ENCODE measurements around the gene LOC101059915.

The LOC101059915 gene

DNA sequence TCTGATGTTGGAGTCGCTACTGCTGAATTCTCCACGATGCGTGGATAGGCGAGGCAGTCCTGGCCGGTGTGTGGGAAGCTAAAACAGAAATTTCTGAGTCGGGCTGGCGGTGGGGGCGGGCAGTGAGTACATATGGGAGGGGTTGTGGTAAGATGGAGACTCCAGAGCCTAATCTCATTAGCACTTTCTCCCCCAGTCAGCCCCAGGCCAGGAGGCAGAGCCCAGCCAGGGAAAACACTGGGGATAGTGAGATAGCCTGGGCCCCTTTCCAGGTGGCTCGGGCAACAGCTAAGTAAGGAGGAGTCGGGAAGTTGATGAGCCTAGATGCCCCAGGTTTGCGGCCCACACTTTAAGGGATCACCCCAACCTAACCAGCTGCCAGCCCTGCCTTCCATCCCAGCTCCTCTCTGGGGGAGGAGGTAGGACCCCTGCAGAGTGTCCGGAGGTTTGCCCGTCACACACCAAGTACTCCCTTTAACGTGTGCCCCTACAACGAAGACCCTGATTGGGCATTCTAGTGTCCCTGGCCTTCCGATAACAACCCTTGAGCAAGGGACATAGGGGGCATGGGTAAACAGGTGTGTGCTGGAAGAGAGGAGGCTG lies 2.4 kb upstream of the LOC101059915 start:
- Histone ChIP-seq H3K4me3 (ENCODE audit: low read depth, low read length) (no peak overlapping the region), H2AFZ (no peak overlapping the region), H3K9ac (no peak overlapping the region), H3K4me2 (ENCODE audit: low read length) (no peak overlapping the region), H3K4me1 (no peaks in the 10 kb centered on the region), H3K79me2 (no peaks in the 10 kb centered on the region), H3K27me3 (ENCODE audit: control insufficient read depth, insufficient read depth, low read length) (no peaks in the 10 kb centered on the region), H3K9me3 (ENCODE audit: control insufficient read depth, low read length) (no peaks in the 10 kb centered on the region), H3K36me3 (ENCODE audit: control insufficient read depth, insufficient read depth, low read length) (no peaks in the 10 kb centered on the region), H3K27ac (no peak overlapping the region)
- TF ChIP-seq, protein P1, sequence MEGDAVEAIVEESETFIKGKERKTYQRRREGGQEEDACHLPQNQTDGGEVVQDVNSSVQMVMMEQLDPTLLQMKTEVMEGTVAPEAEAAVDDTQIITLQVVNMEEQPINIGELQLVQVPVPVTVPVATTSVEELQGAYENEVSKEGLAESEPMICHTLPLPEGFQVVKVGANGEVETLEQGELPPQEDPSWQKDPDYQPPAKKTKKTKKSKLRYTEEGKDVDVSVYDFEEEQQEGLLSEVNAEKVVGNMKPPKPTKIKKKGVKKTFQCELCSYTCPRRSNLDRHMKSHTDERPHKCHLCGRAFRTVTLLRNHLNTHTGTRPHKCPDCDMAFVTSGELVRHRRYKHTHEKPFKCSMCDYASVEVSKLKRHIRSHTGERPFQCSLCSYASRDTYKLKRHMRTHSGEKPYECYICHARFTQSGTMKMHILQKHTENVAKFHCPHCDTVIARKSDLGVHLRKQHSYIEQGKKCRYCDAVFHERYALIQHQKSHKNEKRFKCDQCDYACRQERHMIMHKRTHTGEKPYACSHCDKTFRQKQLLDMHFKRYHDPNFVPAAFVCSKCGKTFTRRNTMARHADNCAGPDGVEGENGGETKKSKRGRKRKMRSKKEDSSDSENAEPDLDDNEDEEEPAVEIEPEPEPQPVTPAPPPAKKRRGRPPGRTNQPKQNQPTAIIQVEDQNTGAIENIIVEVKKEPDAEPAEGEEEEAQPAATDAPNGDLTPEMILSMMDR (IDR thresholded peaks at IDR 0.05), result no peak

DNA sequence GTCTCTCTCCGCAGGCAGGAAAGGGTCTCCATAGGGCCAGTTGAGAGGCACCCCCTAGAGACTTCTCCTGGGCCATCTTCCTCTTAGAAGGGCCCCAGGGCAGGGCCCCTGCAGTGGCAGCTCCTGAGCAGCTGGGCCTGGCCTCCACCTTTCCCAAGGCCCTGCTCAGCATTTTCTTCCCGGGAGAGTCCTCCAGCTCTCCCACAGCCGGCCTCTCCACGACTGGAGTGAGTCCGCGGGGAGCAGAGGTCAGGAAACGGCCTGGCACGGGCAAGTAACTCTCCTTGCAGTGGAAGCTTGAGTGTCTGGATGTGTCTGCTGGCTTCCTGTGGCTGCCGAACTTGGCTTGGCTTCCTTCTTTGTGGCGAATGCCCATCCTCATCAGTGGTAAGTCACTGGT lies 1.6 kb upstream of the LOC101059915 start:
- H3K9me3 ChIP-seq (ENCODE audit: control insufficient read depth, low read length), result no peaks in the 10 kb centered on the region
- H3K4me3 ChIP-seq (ENCODE audit: low read depth, low read length), result no peak overlapping the region
- no peak overlapping the region for H3K27ac ChIP-seq
- H3K9ac ChIP-seq, result no peak overlapping the region
- TF ChIP-seq, protein P1 (IDR thresholded peaks at IDR 0.05), result no peak
- no peaks in the 10 kb centered on the region for H3K36me3 ChIP-seq (ENCODE audit: control insufficient read depth, insufficient read depth, low read length)
- no peaks in the 10 kb centered on the region for H3K4me1 ChIP-seq
- no peaks in the 10 kb centered on the region for H3K27me3 ChIP-seq (ENCODE audit: control insufficient read depth, insufficient read depth, low read length)
- no peaks in the 10 kb centered on the region for H3K79me2 ChIP-seq
- H3K4me2 ChIP-seq (ENCODE audit: low read length), result no peak overlapping the region
- H2AFZ ChIP-seq, result no peak overlapping the region

DNA sequence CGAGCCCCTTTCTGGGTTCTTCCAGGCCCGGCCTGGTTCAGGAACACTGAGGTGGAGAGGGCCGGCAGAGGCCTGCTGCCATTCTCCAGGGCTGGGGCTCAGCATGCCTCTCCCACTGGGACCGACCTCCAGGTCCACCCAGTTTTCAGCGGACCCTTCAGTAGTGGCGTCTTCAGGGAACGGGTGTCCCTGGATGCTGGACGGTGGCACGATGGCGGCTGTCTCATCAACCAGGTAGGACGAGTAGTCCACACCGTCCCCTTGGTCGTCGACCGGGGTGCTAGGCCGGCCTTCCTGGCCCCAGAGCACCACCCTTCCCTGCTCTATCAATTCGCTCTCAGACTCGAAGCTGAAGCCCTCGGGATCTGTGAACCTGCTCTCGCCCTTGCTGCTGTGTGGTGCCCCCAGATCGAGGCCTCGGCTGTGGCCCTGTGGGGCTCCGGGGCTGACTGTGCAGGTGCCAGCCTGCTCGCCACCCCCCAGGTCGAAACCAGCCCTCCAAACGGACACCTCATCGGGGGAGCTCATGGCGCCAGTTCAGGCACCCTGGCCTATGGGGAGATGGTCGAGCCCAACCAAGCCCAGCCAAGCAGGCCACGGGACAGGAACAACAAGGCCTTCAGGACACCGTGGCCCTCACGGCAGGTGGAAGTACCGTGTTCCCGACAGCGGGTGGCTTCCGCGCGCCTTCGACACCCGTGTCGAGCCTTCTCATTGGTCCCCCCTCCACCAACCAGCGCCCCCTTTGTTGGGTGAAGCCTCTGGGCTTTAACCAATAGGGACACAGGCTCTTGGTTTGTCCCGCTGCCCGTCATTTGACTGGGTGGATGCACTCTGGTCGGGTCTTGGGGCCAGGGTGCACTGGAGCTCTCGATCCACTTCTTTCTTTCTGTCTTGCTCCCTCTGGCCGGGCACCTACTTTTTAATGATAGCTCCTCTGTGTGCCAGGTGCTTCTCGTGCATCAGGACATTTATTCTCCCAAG lies 814 bp upstream of the LOC101059915 start:
- Histone ChIP-seq H3K27ac (no peak overlapping the region), H3K4me1 (no peaks in the 10 kb centered on the region)

DNA sequence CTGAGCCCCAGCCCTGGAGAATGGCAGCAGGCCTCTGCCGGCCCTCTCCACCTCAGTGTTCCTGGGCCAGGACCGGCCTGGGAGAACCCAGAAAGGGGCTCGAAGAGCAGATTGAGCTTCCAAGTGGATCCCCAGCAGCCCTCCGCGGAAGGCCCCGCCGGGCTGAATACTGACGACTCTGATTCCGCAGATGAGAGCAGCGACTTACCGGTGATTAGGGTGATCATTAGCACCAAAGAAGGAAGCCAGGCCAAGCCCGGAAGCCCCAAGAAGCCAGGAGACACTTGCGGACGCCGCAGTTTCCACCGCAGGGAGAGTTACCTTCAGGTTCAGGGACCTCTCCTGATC lies 876 bp downstream of the LOC101059915 start:
- Histone ChIP-seq H3K36me3 (ENCODE audit: control insufficient read depth, insufficient read depth, low read length) (no peaks in the 10 kb centered on the region), H3K9ac (no peak overlapping the region), H3K4me3 (ENCODE audit: low read depth, low read length) (no peak overlapping the region), H2AFZ (no peak overlapping the region), H3K4me1 (no peaks in the 10 kb centered on the region), H3K9me3 (ENCODE audit: control insufficient read depth, low read length) (no peaks in the 10 kb centered on the region), H3K27me3 (ENCODE audit: control insufficient read depth, insufficient read depth, low read length) (no peaks in the 10 kb centered on the region), H3K4me2 (ENCODE audit: low read length) (no peak overlapping the region), H3K79me2 (no peaks in the 10 kb centered on the region), H3K27ac (no peak overlapping the region)
- TF ChIP-seq, protein P1 (IDR thresholded peaks at IDR 0.05), result no peak

More for the DNA sequence above, 814 bp upstream of the LOC101059915 start:
- H2AFZ ChIP-seq, result no peak overlapping the region
- no peaks in the 10 kb centered on the region for H3K36me3 ChIP-seq (ENCODE audit: control insufficient read depth, insufficient read depth, low read length)
- H3K9me3 ChIP-seq (ENCODE audit: control insufficient read depth, low read length), result no peaks in the 10 kb centered on the region
- H3K4me2 ChIP-seq (ENCODE audit: low read length), result no peak overlapping the region
- TF ChIP-seq, protein P1 (IDR thresholded peaks at IDR 0.05), result no peak
- H3K9ac ChIP-seq, result no peak overlapping the region
- no peaks in the 10 kb centered on the region for H3K79me2 ChIP-seq
- no peaks in the 10 kb centered on the region for H3K27me3 ChIP-seq (ENCODE audit: control insufficient read depth, insufficient read depth, low read length)
- H3K4me3 ChIP-seq (ENCODE audit: low read depth, low read length), result no peak overlapping the region
